Bronchial epithelial cell (primary cell): ENCODE results near the gene TRIM33. TPM values are rescaled to one million over a fixed set of nuclear protein-coding genes. Genes with fewer than 3 reads are reported as not detected.
"Not testable (repeated sequence)": the region's sequence is repeated elsewhere in the genome, so short reads cannot be mapped to it uniquely, and the experiment has no call there.

Experiments used
- DNase-seq: peaks from one replicate; pipeline ENCODE4 v3.0.0-alpha.2; 2010; ENCODE audit warnings: low read depth
- FAIRE-seq: peaks from 2 replicates; lab custom pipeline; 2011; peaks lifted over from hg19 to GRCh38; lab: Jason Lieb, UNC
- H3K27me3 ChIP-seq: 2 replicates; pipeline ENCODE4 v1.5.1; 2011; ENCODE audit warnings: low read length; ENCODE audit not compliant: control insufficient read depth, insufficient read depth
- H3K36me3 ChIP-seq: 2 replicates; pipeline ENCODE4 v1.5.1; 2011; ENCODE audit warnings: low read length; ENCODE audit not compliant: control insufficient read depth, insufficient read depth
- H3K4me3 ChIP-seq: 2 replicates; pipeline ENCODE4 v1.5.1; 2011; ENCODE audit warnings: mild to moderate bottlenecking, low read depth, low read length, control low read depth
- CTCF ChIP-seq: IDR thresholded peaks from 2 replicates; pipeline ENCODE4 v1.5.1; 2011; ENCODE audit warnings: mild to moderate bottlenecking, moderate library complexity, low read length, control low read depth, inconsistent platforms; ENCODE audit not compliant: insufficient read depth, severe bottlenecking
- total RNA-seq: library from RNA; depleted of rRNA; stranded (reverse); fragments of >200 nt; gene quantifications from 2 replicates; pipeline ENCODE4 v1.2.1, GENCODE V29; 2014

Gene TRIM33
- total RNA-seq, 1 donor from 2014 or later: 16.3 TPM

DNA sequence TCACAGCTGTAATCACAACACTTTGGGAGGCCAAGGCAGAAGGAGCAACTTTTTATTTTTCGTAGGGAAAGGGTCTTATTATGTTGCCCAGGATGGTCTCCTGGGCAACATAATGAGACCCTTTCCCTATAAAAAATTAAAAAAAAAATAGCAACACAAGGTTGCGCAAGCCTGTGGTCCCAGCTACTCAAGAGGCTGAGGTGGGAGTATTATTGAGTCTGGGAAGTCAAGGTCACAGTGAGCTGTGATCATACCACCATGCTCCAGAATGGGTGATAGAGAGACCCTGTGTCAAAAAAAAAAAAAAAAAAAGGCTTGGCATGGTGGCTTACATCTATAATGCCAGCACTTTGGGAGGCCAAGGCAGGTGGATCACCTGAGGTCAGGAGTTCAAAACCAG, 131.6 kb downstream of the TRIM33 start:
- DNase-seq: no peak
- no peak for FAIRE-seq
- Histone ChIP-seq H3K27me3 (no peaks in the 10 kb centered on the region), H3K36me3 (no peaks in the 10 kb centered on the region), H3K4me3 (no peak overlapping the region)
- no peak for TF ChIP-seq CTCF

- TF ChIP-seq CTCF: no peak
- no peaks in the 10 kb centered on the region for H3K36me3 ChIP-seq
- H3K4me3 ChIP-seq: no peak overlapping the region
- no peak for DNase-seq
- no peak for FAIRE-seq
- H3K27me3 ChIP-seq: no peaks in the 10 kb centered on the region
These were observed 133.6 kb downstream of the TRIM33 start for GRCh38 chr1:114377356-114377755.

DNA sequence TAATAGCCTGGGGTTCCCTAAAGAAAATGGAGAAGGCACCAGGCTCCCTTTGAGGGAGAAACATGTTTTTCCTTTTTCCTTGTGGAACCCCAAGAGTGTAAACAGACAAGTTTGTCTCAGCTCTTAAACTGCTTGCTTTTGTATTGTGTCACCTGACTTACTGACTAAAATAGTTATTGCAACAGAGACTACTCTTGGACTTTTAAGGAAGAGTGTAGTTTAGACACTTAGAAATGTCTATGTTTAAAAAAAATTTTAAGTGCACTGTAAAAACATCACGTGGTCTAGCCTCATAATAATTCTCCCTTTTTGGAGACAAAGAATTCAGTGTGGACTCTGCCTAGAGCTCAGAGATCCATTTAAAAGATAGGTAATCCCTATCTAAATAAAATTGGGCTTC, 141.1 kb downstream of the TRIM33 start:
- no peaks in the 10 kb centered on the region for H3K27me3 ChIP-seq
- H3K36me3 ChIP-seq: no peaks in the 10 kb centered on the region
- peak; percentile 13 for DNase-seq
- no peak overlapping the region for H3K4me3 ChIP-seq
- FAIRE-seq: no peak
- TF ChIP-seq CTCF: no peak

GRCh38 chr1:114369266-114369919, 141.6 kb downstream of the TRIM33 start:
- not testable (repeated sequence) for DNase-seq, FAIRE-seq

DNA sequence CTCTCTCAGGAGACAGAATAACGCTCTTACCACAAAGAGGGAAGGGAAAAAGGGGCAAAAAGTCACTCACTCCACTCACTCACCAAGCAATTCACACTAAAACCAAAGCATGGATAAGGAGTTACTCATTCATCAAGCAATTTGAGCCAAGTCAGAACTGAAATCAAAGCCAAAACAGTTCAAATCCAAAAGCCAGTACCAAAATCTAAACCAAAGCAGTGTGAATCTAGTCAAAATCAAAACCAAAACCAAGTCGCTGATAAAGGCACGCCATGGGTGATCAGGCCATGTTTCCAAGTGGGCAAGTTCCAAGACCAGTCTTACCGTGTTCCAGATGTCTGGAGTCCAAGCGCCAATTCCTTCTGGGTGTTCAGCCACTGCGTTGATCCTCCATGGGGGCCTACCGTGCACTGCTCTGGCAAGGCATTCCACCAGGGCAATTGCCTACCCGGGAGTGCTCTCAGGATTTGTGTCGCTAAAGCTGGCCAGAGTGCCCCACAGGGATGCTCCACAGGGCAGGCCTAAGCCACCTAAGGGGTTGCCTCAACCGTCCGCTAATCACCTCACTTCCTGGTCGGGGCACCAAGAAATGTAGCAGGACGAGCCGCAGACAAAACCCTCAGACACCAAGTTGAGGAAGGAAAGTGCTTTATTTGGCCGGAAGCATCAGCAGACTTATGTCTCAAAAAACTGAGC, 142.3 kb downstream of the TRIM33 start:
- H3K27me3 ChIP-seq: no peaks in the 10 kb centered on the region

More at GRCh38 chr1:114369266-114369919, 141.6 kb downstream of the TRIM33 start:
- not testable (repeated sequence) for H3K27me3 ChIP-seq, H3K36me3 ChIP-seq, H3K4me3 ChIP-seq

More for the DNA sequence above, 142.3 kb downstream of the TRIM33 start:
- Histone ChIP-seq H3K4me3 (no peak overlapping the region), H3K36me3 (no peaks in the 10 kb centered on the region)
- FAIRE-seq (no peak), DNase-seq (no peak)
- no peak for TF ChIP-seq CTCF
